Naive thymus-derived CD4-positive, alpha-beta T cell (primary cell): Measurements from ENCODE around the gene CALY. TPM values are rescaled to one million over a fixed set of nuclear protein-coding genes. Genes with fewer than 3 reads are reported as not detected.

Source experiments
- ATAC-seq: fragments of 150-1000 bp; cut with Tn5 transposase; 2 replicates; pipeline ENCODE4 v1.10.0; 2021; ENCODE audit warnings: mild to moderate bottlenecking, moderate library complexity
- CTCF ChIA-PET: fragments of 350-600 bp; sonication (Branson Sonifier 250); formaldehyde crosslinking; loops from one replicate; lab custom pipeline; 2021; ENCODE audit warnings: antibody characterized with exemption; lab: Charles Lee
- POLR2A ChIA-PET: fragments of 350-600 bp; sonication (Branson Sonifier 250); formaldehyde crosslinking; loops from one replicate; lab custom pipeline; 2021; ENCODE audit warnings: antibody characterized with exemption, inconsistent platforms; lab: Charles Lee
- DNase-seq, 9 donors: peaks; one replicate each; pipeline versions ENCODE4 v3.0.0 to v3.0.0-alpha.2; 2020 to 2022; ENCODE audit warnings: mixed read lengths in 1 of 9
- H3K27ac ChIP-seq: one replicate; pipeline ENCODE4 v1.7.0; 2013; ENCODE audit warnings: mild to moderate bottlenecking, low read depth, low read length, moderate library complexity
- H3K27me3 ChIP-seq, 2 donors: one replicate each; pipeline ENCODE4 v1.7.0; 2013; ENCODE audit warnings: low read length in 2 of 2, mild to moderate bottlenecking in 2 of 2, moderate library complexity in 2 of 2; ENCODE audit not compliant: control insufficient read depth in 2 of 2, insufficient read depth in 2 of 2
- H3K36me3 ChIP-seq, 3 experiments: 1 replicate in 2 of 3; 2 replicates in 1 of 3; pipeline ENCODE4 v1.7.0; 2013; ENCODE audit warnings: low read length in 3 of 3, mild to moderate bottlenecking in 3 of 3, moderate library complexity in 1 of 3; ENCODE audit not compliant: insufficient read depth in 3 of 3, control insufficient read depth in 2 of 3
- H3K4me1 ChIP-seq, 2 donors: one replicate each; pipeline ENCODE4 v1.7.0; 2013; ENCODE audit warnings: low read length in 2 of 2, mild to moderate bottlenecking in 2 of 2, moderate library complexity in 1 of 2; ENCODE audit not compliant: control insufficient read depth in 2 of 2, insufficient read depth in 2 of 2
- H3K4me3 ChIP-seq: 2 replicates; pipeline ENCODE4 v1.7.0; 2013; ENCODE audit warnings: mild to moderate bottlenecking, low read length
- H3K9me3 ChIP-seq, 3 experiments: 1 replicate in 2 of 3; 2 replicates in 1 of 3; pipeline ENCODE4 v1.7.0; 2013; ENCODE audit warnings: low read length in 3 of 3; ENCODE audit not compliant: control insufficient read depth in 2 of 3
- H3K27ac Mint-ChIP-seq, 9 donors: one replicate each; pipeline ENCODE4 v1.8.0; 2020 to 2022; ENCODE audit warnings: mixed read lengths in 9 of 9, mild to moderate bottlenecking in 8 of 9, moderate library complexity in 5 of 9, inconsistent platforms in 2 of 9
- H3K27me3 Mint-ChIP-seq, 5 donors: one replicate each; pipeline ENCODE4 v1.8.0; 2021 to 2022; ENCODE audit warnings: mixed read lengths in 5 of 5, mild to moderate bottlenecking in 1 of 5
- H3K36me3 Mint-ChIP-seq, 5 donors: one replicate each; pipeline ENCODE4 v1.8.0; 2020 to 2022; ENCODE audit warnings: mixed read lengths in 5 of 5, mild to moderate bottlenecking in 3 of 5, inconsistent platforms in 1 of 5
- H3K4me1 Mint-ChIP-seq, 7 donors: one replicate each; pipeline ENCODE4 v1.8.0; 2020 to 2022; ENCODE audit warnings: mixed read lengths in 7 of 7, mild to moderate bottlenecking in 3 of 7, inconsistent platforms in 1 of 7
- H3K4me3 Mint-ChIP-seq, 10 donors: one replicate each; pipeline ENCODE4 v1.8.0; 2020 to 2022; ENCODE audit warnings: mild to moderate bottlenecking in 10 of 10, mixed read lengths in 10 of 10, moderate library complexity in 6 of 10, inconsistent platforms in 2 of 10
- H3K9me3 Mint-ChIP-seq, 11 donors: one replicate each; pipeline ENCODE4 v1.8.0; 2020 to 2022; ENCODE audit warnings: mixed read lengths in 11 of 11, mild to moderate bottlenecking in 4 of 11, inconsistent platforms in 1 of 11, moderate library complexity in 1 of 11
- intact Hi-C, 2 donors: fragments of 100-400 bp; cut with micrococcal nuclease; formaldehyde crosslinking; loops; one replicate each; pipeline ENCODE4 v1.15.1; 2023
- polyA plus RNA-seq, 2 donors: library from polyadenylated mRNA; unstranded; fragments of 300-500 nt; fragmentation: Illumina TruSeq; gene quantifications; one replicate each; pipeline ENCODE4 v1.2.3, GENCODE V29; 2021
- total RNA-seq, 6 experiments: library from RNA in 5 of 6; stranded (reverse) in 5 of 6; gene quantifications; 1 replicate in 5 of 6; 2 replicates in 1 of 6; pipeline ENCODE4 v1.2.3 and lab custom pipeline; 2021 to 2026

The CALY gene
- total and polyA plus RNA-seq, 7 experiments from 2014 or later = 0.33 to 5.1 (median 1.9) TPM; not detected in 1

- H3K27me3 Mint-ChIP-seq = peaks cover 0 to 5% (median 0%) of the 10 kb centered on the region in 5 donors
- intact Hi-C loops = loop anchor here (1.0 to 10.0 kb wide), 15 partner anchors 9 to 1004 kb away; partner anchors contain the start of genes ECHS1 (in 2 of the 2), FUOM (in 2 of the 2), STK32C (in 2 of the 2) and INPP5A (in 1 of the 2)
These were observed 27.5 kb downstream of the CALY start for GRCh38 chr10:133309100-133309719.

GRCh38 chr10:133308421-133309099 is 28.1 kb downstream of the CALY start, which contains the start of the genes TUBGCP2 and ZNF511:
Gene TUBGCP2, minus strand, starts transcription at chr10:133308872. Its CDS starts 5,931 bp downstream, at chr10:133302941.
Gene ZNF511, plus strand, starts transcription at chr10:133308914. Its CDS starts 30 bp downstream, at chr10:133308944.
- no peaks in the 10 kb centered on the region for H3K9me3 ChIP-seq
- H3K4me3 ChIP-seq = peak within 1 kb of the TSS; percentile 66
- peak; percentile 85 to 98 (median 95) for DNase-seq
- Mint-ChIP-seq H3K27ac (peak within 1 kb of the TSS; percentile 98 to 100 (median 99)), H3K27me3 (peaks cover 0 to 5% (median 0%) of the 10 kb centered on the region in 5 donors), H3K4me3 (peak within 1 kb of the TSS; percentile 83 to 100 (median 98)), H3K36me3 (peaks cover 0 to 21% (median 7%) of the 10 kb centered on the region in 5 donors), H3K4me1 (peaks cover 19 to 43% (median 35%) of the 10 kb centered on the region in 7 donors), H3K9me3 (peaks cover 0 to 8% (median 0%) of the 10 kb centered on the region in 11 donors)
- peaks cover 8 to 14% of the 10 kb centered on the region in 2 donors for H3K4me1 ChIP-seq
- H3K36me3 ChIP-seq = peaks cover 8 to 50% (median 11%) of the 10 kb centered on the region in 3 experiments
- H3K27ac ChIP-seq = peak within 1 kb of the TSS; percentile 100
- CTCF ChIA-PET = interaction anchor here (0.7 to 2.6 kb wide), 8 partner anchors 9 to 208 kb away, joined by 3 to 7 read pairs (median 5); no protein-coding TSS in a partner anchor
- intact Hi-C loops = loop anchor here (1.0 to 10.0 kb wide), 15 partner anchors 10 to 1004 kb away; partner anchors contain the start of genes ECHS1 (in 2 of the 2), FUOM (in 2 of the 2), MTG1 (in 2 of the 2) and STK32C (in 2 of the 2)
- POLR2A ChIA-PET = interaction anchor here (1.2 to 1.8 kb wide), 3 partner anchors 28 to 82 kb away, joined by 3 to 4 read pairs (median 4); partner anchors contain the start of gene CALY
- peak; percentile 79 for ATAC-seq
- H3K27me3 ChIP-seq = no peaks in the 10 kb centered on the region

More at GRCh38 chr10:133309100-133309719, 27.5 kb downstream of the CALY start:
- ATAC-seq = peak; percentile 90
- POLR2A ChIA-PET = no interaction called here
- Histone ChIP-seq H3K27me3 (no peaks in the 10 kb centered on the region), H3K4me1 (peaks cover 8 to 10% of the 10 kb centered on the region in 2 donors), H3K36me3 (peaks cover 8 to 48% (median 11%) of the 10 kb centered on the region in 3 experiments), H3K9me3 (no peaks in the 10 kb centered on the region), H3K27ac (peak overlapping the region; percentile 100), H3K4me3 (peak overlapping the region; percentile 66)
- Mint-ChIP-seq H3K36me3 (peaks cover 0 to 21% (median 7%) of the 10 kb centered on the region in 5 donors), H3K27ac (peak overlapping the region in 8 of 9 donors; percentile 72 to 98 (median 88)), H3K9me3 (peaks cover 0 to 8% (median 0%) of the 10 kb centered on the region in 11 donors), H3K4me3 (peak overlapping the region; percentile 53 to 97 (median 77)), H3K4me1 (peaks cover 12 to 39% (median 30%) of the 10 kb centered on the region in 7 donors)
- CTCF ChIA-PET = interaction anchor here (0.9 to 1.0 kb wide), 2 partner anchors 10 to 21 kb away, joined by 3 read pairs; no protein-coding TSS in a partner anchor
- peak; percentile 92 to 99 (median 95) for DNase-seq

DNA sequence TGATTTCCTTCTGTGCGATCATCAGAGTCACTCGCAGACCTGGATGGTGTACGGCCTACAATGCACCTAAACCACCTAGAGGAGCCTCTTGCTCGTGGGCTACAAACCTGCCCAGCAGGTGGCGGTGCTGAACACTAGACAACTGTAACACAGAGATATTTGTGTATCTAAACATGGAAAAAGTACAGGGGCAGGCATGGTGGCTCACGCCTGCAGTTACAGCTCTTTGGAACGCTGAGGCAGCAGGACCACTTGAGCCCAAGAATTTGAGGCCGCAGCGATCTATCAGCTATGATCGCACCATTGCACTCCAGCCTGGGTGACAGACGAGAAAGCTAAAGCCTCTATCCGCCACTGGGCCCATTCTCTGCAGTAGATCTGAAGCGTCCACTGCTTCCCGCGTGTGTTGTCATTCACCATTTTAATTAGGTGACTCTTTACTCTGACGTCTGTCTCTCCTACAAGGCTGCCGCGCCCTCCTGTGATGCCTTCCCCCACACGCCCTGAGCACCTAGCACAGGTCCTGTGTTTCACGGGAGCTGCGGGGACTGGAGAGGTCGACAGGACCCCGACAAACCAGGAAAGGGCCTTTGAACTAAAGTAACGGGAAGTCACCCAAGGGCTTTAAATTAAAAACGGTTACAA is 28.8 kb downstream of the CALY start:
- ChIA-PET CTCF (interaction anchor here (0.7 to 2.6 kb wide), 9 partner anchors 8 to 208 kb away, joined by 3 to 9 read pairs (median 5); no protein-coding TSS in a partner anchor), POLR2A (interaction anchor here (1.2 to 1.8 kb wide), 3 partner anchors 29 to 83 kb away, joined by 3 to 4 read pairs (median 4); partner anchors contain the start of gene CALY)
- Histone ChIP-seq H3K27ac (peak overlapping the region; percentile 100), H3K4me3 (peak overlapping the region; percentile 66), H3K36me3 (peaks cover 8 to 46% (median 11%) of the 10 kb centered on the region in 3 experiments), H3K27me3 (no peaks in the 10 kb centered on the region), H3K4me1 (peaks cover 8 to 14% of the 10 kb centered on the region in 2 donors), H3K9me3 (no peaks in the 10 kb centered on the region)
- DNase-seq (peak; percentile 73 to 93 (median 89)), ATAC-seq (peak; percentile 60)
- H3K27ac Mint-ChIP-seq = peak overlapping the region; percentile 98 to 100 (median 99)
- H3K27me3 Mint-ChIP-seq = peaks cover 0 to 5% (median 0%) of the 10 kb centered on the region in 5 donors
- peaks cover 0 to 8% (median 0%) of the 10 kb centered on the region in 11 donors for H3K9me3 Mint-ChIP-seq
- H3K36me3 Mint-ChIP-seq = peaks cover 0 to 21% (median 7%) of the 10 kb centered on the region in 5 donors
- H3K4me3 Mint-ChIP-seq = peak overlapping the region; percentile 83 to 100 (median 98)
- intact Hi-C loops = loop anchor here (1.0 to 10.0 kb wide), 13 partner anchors 10 to 1003 kb away; partner anchors contain the start of genes STK32C (in 2 of the 2), ADAM8 (in 1 of the 2), LRRC27 (in 1 of the 2) and MTG1 (in 1 of the 2)
- peaks cover 21 to 45% (median 37%) of the 10 kb centered on the region in 7 donors for H3K4me1 Mint-ChIP-seq

GRCh38 chr10:133306941-133307379 is 29.7 kb downstream of the CALY start:
- peak overlapping the region; percentile 17 to 100 (median 90) for H3K4me3 Mint-ChIP-seq
- CTCF ChIA-PET = interaction anchor here (0.6 to 2.6 kb wide), 6 partner anchors 9 to 750 kb away, joined by 3 to 9 read pairs (median 4); no protein-coding TSS in a partner anchor
- H3K4me1 ChIP-seq = peaks cover 8 to 14% of the 10 kb centered on the region in 2 donors
- DNase-seq = no peak
- peaks cover 21 to 49% (median 42%) of the 10 kb centered on the region in 7 donors for H3K4me1 Mint-ChIP-seq
- no peaks in the 10 kb centered on the region for H3K27me3 ChIP-seq
- peak overlapping the region; percentile 98 to 100 (median 99) for H3K27ac Mint-ChIP-seq
- H3K36me3 ChIP-seq = peaks cover 8 to 46% (median 16%) of the 10 kb centered on the region in 3 experiments
- H3K36me3 Mint-ChIP-seq = peaks cover 0 to 23% (median 11%) of the 10 kb centered on the region in 5 donors
- peak overlapping the region; percentile 100 for H3K27ac ChIP-seq
- intact Hi-C loops = loop anchor here (1.0 to 10.0 kb wide), 10 partner anchors 11 to 1002 kb away; partner anchors contain the start of genes STK32C (in 2 of the 2), ADAM8 (in 1 of the 2) and LRRC27 (in 1 of the 2)
- ATAC-seq = no peak
- peaks cover 0 to 8% (median 0%) of the 10 kb centered on the region in 11 donors for H3K9me3 Mint-ChIP-seq
- peak overlapping the region; percentile 20 for H3K4me3 ChIP-seq
- H3K9me3 ChIP-seq = no peaks in the 10 kb centered on the region
- POLR2A ChIA-PET = interaction anchor here (1.1 to 1.8 kb wide), 3 partner anchors 9 to 84 kb away, joined by 3 to 4 read pairs (median 3); no protein-coding TSS in a partner anchor
- H3K27me3 Mint-ChIP-seq = peaks cover 0 to 5% (median 0%) of the 10 kb centered on the region in 5 donors

DNA sequence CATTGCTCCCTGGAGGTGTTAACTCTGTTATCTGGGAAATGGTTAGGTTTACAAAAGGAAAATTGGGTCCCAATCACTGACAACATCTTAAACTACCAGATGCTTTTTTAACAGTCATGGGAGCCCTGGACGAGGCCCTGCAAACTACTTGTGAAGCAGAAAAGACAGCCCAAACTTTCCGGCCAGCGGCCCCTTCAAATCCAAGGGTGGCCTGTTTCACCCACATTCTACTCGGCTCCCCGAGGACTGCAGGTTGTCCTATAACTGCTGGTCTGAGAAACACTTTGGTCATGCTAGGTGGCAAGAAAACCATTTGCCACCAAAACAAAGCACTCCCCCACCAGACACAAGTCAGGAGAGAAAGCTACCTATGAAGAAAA is 30.6 kb downstream of the CALY start:
- Mint-ChIP-seq H3K27me3 (peaks cover 0 to 5% (median 0%) of the 10 kb centered on the region in 5 donors), H3K4me1 (peaks cover 21 to 49% (median 38%) of the 10 kb centered on the region in 7 donors), H3K27ac (peak overlapping the region in 2 of 9 donors; percentile 10 to 52), H3K9me3 (peaks cover 0 to 8% (median 0%) of the 10 kb centered on the region in 11 donors), H3K4me3 (peak overlapping the region in 3 of 10 donors; percentile 9 to 53 (median 38)), H3K36me3 (peaks cover 0 to 16% (median 10%) of the 10 kb centered on the region in 5 donors)
- ATAC-seq (no peak), DNase-seq (no peak)
- H3K9me3 ChIP-seq = no peaks in the 10 kb centered on the region
- peaks cover 8 to 14% of the 10 kb centered on the region in 2 donors for H3K4me1 ChIP-seq
- ChIA-PET POLR2A (interaction anchor here (1.1 kb wide), 2 partner anchors 8 to 10 kb away, joined by 3 read pairs; no protein-coding TSS in a partner anchor), CTCF (interaction anchor here (2.6 kb wide), 1 partner anchor 47 kb away, joined by 7 read pairs; no protein-coding TSS in a partner anchor)
- peaks cover 0 to 45% (median 13%) of the 10 kb centered on the region in 3 experiments for H3K36me3 ChIP-seq
- no peaks in the 10 kb centered on the region for H3K27me3 ChIP-seq
- no peak overlapping the region for H3K27ac ChIP-seq
- intact Hi-C loops = loop anchor here (5.0 to 10.0 kb wide), 3 partner anchors 974 to 1001 kb away; partner anchors contain the start of genes STK32C (in 2 of the 2) and LRRC27 (in 1 of the 2)
- H3K4me3 ChIP-seq = no peak overlapping the region
